GM13976 (cell line): Measurements from ENCODE around the gene MGAT4A.

Experiments
- DNase-seq: peaks from one replicate; pipeline ENCODE4 v3.0.0; 2012; ENCODE audit warnings: low spot score
- CTCF ChIP-seq: IDR thresholded peaks from 2 replicates; pipeline ENCODE4 v1.5.1; 2012; ENCODE audit warnings: borderline replicate concordance, mild to moderate bottlenecking; ENCODE audit not compliant: insufficient read depth; ENCODE audit errors: extremely low read depth, missing control alignments, control extremely low read depth
- in situ Hi-C: fragments of 300-500 bp; cut with MboI; formaldehyde crosslinking; loops from one replicate; pipeline ENCODE4 v1.12.0; 2022; ENCODE audit warnings: low sequenced_read_pairs, mixed read lengths, inconsistent platforms; ENCODE audit not compliant: unreplicated experiment

MGAT4A gene

GRCh38 chr2:98731041-98731893 lies at the start of gene MGAT4A:
MGAT4A (minus strand) TSS chr2:98731132; CDS start chr2:98726332, 4,800 bp downstream.
- no peak for TF ChIP-seq CTCF
- in situ Hi-C loops, result no loop called here
- peak; percentile 88 for DNase-seq

GRCh38 chr2:98778741-98779483 lies 48.0 kb upstream of the MGAT4A start:
- in situ Hi-C loops, result no loop called here
- no peak for TF ChIP-seq CTCF
- DNase-seq, result no peak

GRCh38 chr2:98778151-98778550 lies 47.2 kb upstream of the MGAT4A start:
- in situ Hi-C loops, result no loop called here
- TF ChIP-seq CTCF, result no peak
- no peak for DNase-seq

- TF ChIP-seq CTCF, result no peak
- in situ Hi-C loops, result no loop called here
- no peak for DNase-seq
Observed at GRCh38 chr2:98777710-98778109, 46.8 kb upstream of the MGAT4A start.

GRCh38 chr2:98777076-98777475 lies 46.1 kb upstream of the MGAT4A start:
- in situ Hi-C loops, result no loop called here
- no peak for TF ChIP-seq CTCF
- no peak for DNase-seq

- TF ChIP-seq CTCF, result no peak
- no peak for DNase-seq
- in situ Hi-C loops, result no loop called here
Observed at GRCh38 chr2:98776136-98776535, 45.2 kb upstream of the MGAT4A start.
